Measurements from ENCODE around the gene TNS3. TPM values are rescaled to one million over a fixed set of nuclear protein-coding genes. Genes with fewer than 3 reads are reported as not detected.

The TNS3 gene
- total RNA-seq, 1 experiment from 2014 or later, result 143 TPM

GRCh38 chr7:47304727-47305719 is 276.9 kb downstream of the TNS3 start:
- ChIA-PET POLR2A (ENCODE audit: unreplicated experiment) (no interaction called here), CTCF (interaction anchor here (0.6 kb wide), 1 partner anchor 14 kb away, joined by 4 read pairs; no protein-coding TSS in a partner anchor)
- Histone ChIP-seq H3K4me1 (replicated peaks; ENCODE audit: insufficient read depth) (no peaks in the 10 kb centered on the region), H3K4me2 (no peak overlapping the region), H3F3A (ENCODE audit: insufficient read depth, low read depth) (peaks cover 35% of the 10 kb centered on the region), H3K9me2 (ENCODE audit: insufficient read depth) (no peaks in the 10 kb centered on the region), H3K4me3 (no peak overlapping the region), H4K20me1 (ENCODE audit: insufficient read depth) (peaks cover 39% of the 10 kb centered on the region), H2AFZ (no peak overlapping the region), H3K27me3 (ENCODE audit: insufficient read depth, low read depth) (no peaks in the 10 kb centered on the region), H3K79me2 (ENCODE audit: low read depth) (no peaks in the 10 kb centered on the region), H3K27ac (no peak overlapping the region), H3K9me3 (ENCODE audit: insufficient read depth, low read depth) (no peaks in the 10 kb centered on the region), H3K36me3 (ENCODE audit: low read depth) (peaks cover 47% of the 10 kb centered on the region)
- TF ChIP-seq CTCF (conservative IDR thresholded peaks at IDR 0.05), result no peak
- TF ChIP-seq EZH2 (IDR thresholded peaks at IDR 0.05; ENCODE audit: low read depth), result no peak
- no peak for DNase-seq
- intact Hi-C loops (cut with micrococcal nuclease; ENCODE audit: unreplicated experiment), result no loop called here
- BruUV-seq (replicated peaks), result no TSS peak

GRCh38 chr7:47303695-47304453 is 278.0 kb downstream of the TNS3 start:
- no peaks in the 10 kb centered on the region for H3K27me3 ChIP-seq (ENCODE audit: insufficient read depth, low read depth)
- H3K9me2 ChIP-seq (ENCODE audit: insufficient read depth), result no peaks in the 10 kb centered on the region
- BruUV-seq (replicated peaks), result no TSS peak
- H3K27ac ChIP-seq, result no peak overlapping the region
- no peaks in the 10 kb centered on the region for H3K79me2 ChIP-seq (ENCODE audit: low read depth)
- H3F3A ChIP-seq (ENCODE audit: insufficient read depth, low read depth), result peaks cover 37% of the 10 kb centered on the region
- no peaks in the 10 kb centered on the region for H3K4me1 ChIP-seq (replicated peaks; ENCODE audit: insufficient read depth)
- H3K36me3 ChIP-seq (ENCODE audit: low read depth), result peaks cover 51% of the 10 kb centered on the region
- H4K20me1 ChIP-seq (ENCODE audit: insufficient read depth), result peaks cover 42% of the 10 kb centered on the region
- H2AFZ ChIP-seq, result no peak overlapping the region
- POLR2A ChIA-PET (ENCODE audit: unreplicated experiment), result no interaction called here
- DNase-seq, result no peak
- intact Hi-C loops (cut with micrococcal nuclease; ENCODE audit: unreplicated experiment), result no loop called here
- H3K4me2 ChIP-seq, result no peak overlapping the region
- TF ChIP-seq EZH2 (IDR thresholded peaks at IDR 0.05; ENCODE audit: low read depth) (no peak), CTCF (conservative IDR thresholded peaks at IDR 0.05) (no peak)
- H3K9me3 ChIP-seq (ENCODE audit: insufficient read depth, low read depth), result no peaks in the 10 kb centered on the region
- CTCF ChIA-PET, result no interaction called here
- H3K4me3 ChIP-seq, result no peak overlapping the region

- no peaks in the 10 kb centered on the region for H3K79me2 ChIP-seq (ENCODE audit: low read depth)
- intact Hi-C loops (cut with micrococcal nuclease; ENCODE audit: unreplicated experiment), result no loop called here
- H3K9me2 ChIP-seq (ENCODE audit: insufficient read depth), result no peaks in the 10 kb centered on the region
- no peaks in the 10 kb centered on the region for H3K4me1 ChIP-seq (replicated peaks; ENCODE audit: insufficient read depth)
- H2AFZ ChIP-seq, result no peak overlapping the region
- H3K36me3 ChIP-seq (ENCODE audit: low read depth), result peaks cover 59% of the 10 kb centered on the region
- ChIA-PET CTCF (no interaction called here), POLR2A (ENCODE audit: unreplicated experiment) (no interaction called here)
- H3K27ac ChIP-seq, result no peak overlapping the region
- no peak overlapping the region for H3K4me3 ChIP-seq
- H3K27me3 ChIP-seq (ENCODE audit: insufficient read depth, low read depth), result no peaks in the 10 kb centered on the region
- H4K20me1 ChIP-seq (ENCODE audit: insufficient read depth), result peaks cover 50% of the 10 kb centered on the region
- TF ChIP-seq CTCF (conservative IDR thresholded peaks at IDR 0.05), result no peak
- no peak for TF ChIP-seq EZH2 (IDR thresholded peaks at IDR 0.05; ENCODE audit: low read depth)
- peaks cover 38% of the 10 kb centered on the region for H3F3A ChIP-seq (ENCODE audit: insufficient read depth, low read depth)
- no TSS peak for BruUV-seq (replicated peaks)
- no peaks in the 10 kb centered on the region for H3K9me3 ChIP-seq (ENCODE audit: insufficient read depth, low read depth)
- DNase-seq, result no peak
- no peak overlapping the region for H3K4me2 ChIP-seq
These were observed 278.8 kb downstream of the TNS3 start for GRCh38 chr7:47303014-47303694.
